ENCODE measurements around the gene HSD17B7. TPM values are rescaled to one million over a fixed set of nuclear protein-coding genes. Genes with fewer than 3 reads are reported as not detected.

HSD17B7 gene
- total RNA-seq, 1 donor from 2014 or later = 16.6 TPM

DNA sequence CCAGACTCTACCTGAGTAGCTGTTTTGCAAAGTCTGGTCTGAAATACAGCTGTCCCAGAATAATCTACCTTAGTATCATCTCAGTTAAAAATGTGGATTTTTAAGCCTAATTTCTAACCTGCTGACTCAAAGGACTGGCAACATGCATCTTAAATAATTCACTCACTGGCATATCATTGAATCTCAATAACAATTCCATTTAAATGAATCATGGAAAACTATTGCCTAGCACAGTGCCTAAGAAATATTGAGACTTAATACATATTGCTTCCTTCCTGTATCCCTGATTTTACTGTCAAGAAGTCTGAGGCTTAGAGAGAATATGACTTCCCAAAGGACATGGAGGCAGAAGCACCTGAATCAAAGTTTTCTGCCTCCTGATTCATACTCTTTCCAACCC lies 67.3 kb downstream of the HSD17B7 start:
- DNase-seq (ENCODE audit: low read depth) = peak; percentile 71

DNA sequence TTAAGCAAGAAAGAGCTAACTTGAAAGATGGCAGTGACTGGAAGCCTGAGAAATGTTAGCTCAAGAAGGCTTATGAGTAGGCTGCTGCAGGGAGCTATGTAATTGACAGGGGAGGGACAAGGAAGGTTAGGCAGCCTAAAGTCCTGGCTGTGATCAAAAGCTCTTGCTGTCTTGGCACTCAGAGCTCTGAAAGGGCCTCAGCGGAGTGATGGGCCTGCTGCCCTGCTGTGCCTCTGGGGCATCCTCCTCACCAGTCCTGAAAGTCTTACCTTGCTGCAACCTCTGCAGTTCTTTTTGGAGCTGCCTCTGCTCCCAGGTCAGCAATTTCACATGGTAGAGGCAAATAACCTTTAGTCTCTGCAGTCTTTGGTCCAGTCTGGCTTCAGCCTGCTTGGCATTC lies 68.7 kb downstream of the HSD17B7 start:
- no peak for DNase-seq (ENCODE audit: low read depth)

DNA sequence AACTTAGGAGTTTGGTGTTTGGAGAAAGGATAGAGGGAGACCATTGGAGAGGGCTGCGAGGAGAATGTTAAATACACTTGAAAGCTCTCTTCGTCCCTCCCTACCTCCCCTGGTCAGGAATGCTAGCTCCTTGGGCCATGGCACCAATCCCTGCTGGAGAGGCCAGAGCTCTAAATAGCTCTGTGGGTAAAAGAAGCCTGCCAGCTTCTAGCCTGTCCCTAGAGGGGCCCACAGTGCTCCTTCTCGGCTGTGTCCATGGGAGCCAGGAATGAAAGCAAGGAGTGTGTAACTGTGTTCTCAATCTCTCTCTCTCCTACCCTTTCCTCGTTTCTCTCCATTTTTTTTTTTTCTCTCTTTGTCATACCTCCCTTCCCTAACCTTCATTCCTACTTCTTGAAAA lies 70.6 kb downstream of the HSD17B7 start, which contains the start of gene CCDC190:
Gene CCDC190, minus strand, starts transcription at position 75 of the 400 bp plus-strand sequence. CDS start 1,529 bp downstream, outside the sequence.
- DNase-seq (ENCODE audit: low read depth) = no peak

DNA sequence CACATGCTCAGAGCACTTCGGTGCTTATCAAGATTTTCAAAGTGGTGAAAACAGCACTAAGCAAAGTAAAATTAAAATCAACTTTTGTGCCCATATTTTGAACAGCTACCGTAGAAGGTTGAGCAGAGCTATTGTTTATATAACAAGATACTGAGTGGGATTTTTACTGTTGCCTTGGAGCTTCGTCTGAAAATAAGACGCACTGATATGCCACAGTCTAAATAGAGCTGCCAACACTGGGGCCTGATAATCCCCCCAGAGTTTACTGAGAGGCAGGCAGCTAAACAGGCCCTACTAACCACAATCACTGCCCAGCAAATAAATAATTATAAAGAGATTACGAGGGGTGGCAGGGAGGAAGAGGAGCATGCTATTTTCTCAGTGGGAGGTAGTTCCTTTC lies 71.1 kb downstream of the HSD17B7 start:
- DNase-seq (ENCODE audit: low read depth) = no peak

Other genes starting within 250 kb of the HSD17B7 start
- gene UAP1, start 229.0 kb upstream of the HSD17B7 start, total RNA-seq = 55.3 and 155 TPM in 2 replicates
- 1.2 and 1.7 TPM in 2 replicates for gene DDR2, start 158.2 kb upstream of the HSD17B7 start, total RNA-seq
- gene CCDC190, start 70.5 kb downstream of the HSD17B7 start, total RNA-seq = not detected in 2 replicates

All from renal cortical epithelial cell (primary cell).